Upper lobe of left lung (tissue), 6 donors: ENCODE measurements around the gene RGCC. TPM values are rescaled to one million over a fixed set of nuclear protein-coding genes. Genes with fewer than 3 reads are reported as not detected.
A peak's percentile ranks its signal among the peaks of the same experiment; 100 is the strongest.

ENCODE experiments used
- ATAC-seq, 2 donors: fragments of 200-7000 bp; cut with Tn5 transposase; one replicate each; pipeline ENCODE4 v1.9.1; 2022; ENCODE audit warnings: mild to moderate bottlenecking in 2 of 2, moderate library complexity in 2 of 2; ENCODE audit not compliant: low FRiP score in 2 of 2
- DNase-seq, 2 donors: peaks; one replicate each; pipeline ENCODE4 v3.0.0-alpha.2; 2019 to 2020
- H3K27ac ChIP-seq, 4 donors: fragments of 200-600 bp; sonication (generic); one replicate each; pipeline ENCODE4 v1.5.1; 2016 to 2019
- H3K27me3 ChIP-seq, 4 donors: fragments of 200-600 bp; sonication (generic); one replicate each; pipeline ENCODE4 v1.5.1; 2017 to 2019
- H3K36me3 ChIP-seq, 4 donors: fragments of 200-600 bp; sonication (generic); one replicate each; pipeline ENCODE4 v1.5.1; 2016 to 2019
- H3K4me1 ChIP-seq, 4 donors: fragments of 200-600 bp; sonication (generic); one replicate each; pipeline ENCODE4 v1.5.1; 2018 to 2019
- H3K4me3 ChIP-seq, 4 donors: fragments of 200-600 bp; sonication (generic); one replicate each; pipeline ENCODE4 v1.5.1; 2017 to 2019; ENCODE audit warnings: mild to moderate bottlenecking in 2 of 4, moderate library complexity in 1 of 4
- H3K9me3 ChIP-seq, 4 donors: fragments of 200-600 bp; sonication (generic); one replicate each; pipeline ENCODE4 v1.5.1; 2018 to 2019
- EP300 ChIP-seq, 4 donors: sonication (generic); formaldehyde crosslinking; IDR thresholded peaks; one replicate each; pipeline ENCODE4 v1.5.1; 2017; ENCODE audit warnings: antibody characterized with exemption in 4 of 4, control low read depth in 2 of 4
- POLR2A ChIP-seq, 4 donors: fragments of 450-650 bp; IDR thresholded peaks; one replicate each; pipeline ENCODE4 v1.5.1; 2016 to 2017; ENCODE audit warnings: antibody characterized with exemption in 4 of 4, mild to moderate bottlenecking in 2 of 4
- POLR2AphosphoS5 ChIP-seq, 2 donors: sonication (generic); formaldehyde crosslinking; IDR thresholded peaks; one replicate each; pipeline ENCODE4 v1.5.1; 2017; ENCODE audit warnings: antibody characterized with exemption in 2 of 2
- WGBS, 2 donors: methylation state at CpG; one replicate each; pipeline ENCODE4 v1.1.5; 2017 to 2018; 5-methylcytosine and 5-hydroxymethylcytosine counted together
- total RNA-seq, 6 donors: library from RNA; depleted of rRNA in 4 of 6; stranded (reverse); fragments of >200 nt in 4 of 6; gene quantifications; one replicate each; pipeline versions ENCODE4 v1.1.0 to v1.2.1, GENCODE V29; 2016 to 2021
- TF ChIP-seq, protein P1 (sequence below), 6 experiments: fragments of 450-650 bp in 4 of 6; fragments of 200-600 bp in 2 of 6; sonication (generic) in 2 of 6; IDR thresholded peaks; one replicate each; pipeline ENCODE4 v1.5.1; 2016 to 2019; ENCODE audit warnings: antibody characterized with exemption in 6 of 6
- donor health status: DM: no; HTN: no; CAD: no; lungs with moderate emphysema.
- donor health status: DM: no; HTN: yes; CAD: no; lungs with severe emphysema.

The RGCC gene
- total RNA-seq, 6 donors from 2014 or later = 359 to 1,301 (median 720) TPM

DNA sequence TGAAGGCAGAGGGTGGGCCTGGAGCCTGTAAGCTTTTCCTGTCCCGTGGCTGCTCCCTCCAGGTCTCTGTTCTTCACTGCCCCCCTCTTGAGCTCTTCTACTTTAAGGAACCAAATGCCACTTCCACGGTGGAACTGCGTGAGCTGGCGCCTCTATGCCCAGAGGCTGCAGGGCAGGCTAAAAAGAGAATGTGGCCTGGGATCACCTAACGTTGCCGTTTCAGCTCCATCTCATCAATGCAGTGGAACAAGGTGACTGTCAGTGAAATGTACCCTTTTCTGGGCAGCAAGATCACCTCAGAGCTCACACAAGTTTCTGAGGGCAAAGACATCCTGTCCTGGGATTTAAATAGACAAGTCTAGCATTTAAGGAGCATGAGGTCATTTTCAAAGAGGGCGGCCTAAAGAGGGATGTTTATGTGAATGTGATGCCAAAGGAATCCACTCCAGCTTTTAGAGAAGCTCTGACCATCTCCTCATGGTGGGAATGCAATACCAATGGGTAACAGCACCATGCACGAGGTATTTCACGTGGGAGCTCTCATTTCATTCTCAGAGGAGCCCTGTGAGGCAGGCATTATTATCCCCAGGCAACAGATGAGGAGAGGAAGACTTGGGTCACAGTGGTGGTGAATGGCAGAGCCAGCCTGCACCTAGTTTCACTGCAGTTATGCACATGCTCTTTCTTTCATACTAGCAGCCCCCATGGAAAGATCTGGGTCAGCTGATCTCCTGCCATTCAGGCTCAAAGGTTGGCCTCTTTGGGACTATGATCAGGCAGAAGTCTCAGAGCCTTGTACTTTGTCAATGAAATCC, 39.3 kb downstream of the RGCC start:
- Histone ChIP-seq H3K27ac (peak overlapping the region in 2 of 4 donors; percentile 7 to 12), H3K4me3 (no peak overlapping the region), H3K9me3 (no peaks in the 10 kb centered on the region), H3K4me1 (peaks cover 27 to 29% (median 28%) of the 10 kb centered on the region in 4 donors), H3K27me3 (no peaks in the 10 kb centered on the region), H3K36me3 (no peaks in the 10 kb centered on the region)
- WGBS, 2 donors = 47 to 60% methylated on average over 7 to 9 of the region's 9 CpGs
- ATAC-seq (no peak), DNase-seq (no peak)
- TF ChIP-seq EP300 (IDR thresholded peaks at IDR 0.05) = peak in 2 of 4 donors; percentile 7 to 10
- TF ChIP-seq POLR2AphosphoS5 (IDR thresholded peaks at IDR 0.05) = no peak

DNA sequence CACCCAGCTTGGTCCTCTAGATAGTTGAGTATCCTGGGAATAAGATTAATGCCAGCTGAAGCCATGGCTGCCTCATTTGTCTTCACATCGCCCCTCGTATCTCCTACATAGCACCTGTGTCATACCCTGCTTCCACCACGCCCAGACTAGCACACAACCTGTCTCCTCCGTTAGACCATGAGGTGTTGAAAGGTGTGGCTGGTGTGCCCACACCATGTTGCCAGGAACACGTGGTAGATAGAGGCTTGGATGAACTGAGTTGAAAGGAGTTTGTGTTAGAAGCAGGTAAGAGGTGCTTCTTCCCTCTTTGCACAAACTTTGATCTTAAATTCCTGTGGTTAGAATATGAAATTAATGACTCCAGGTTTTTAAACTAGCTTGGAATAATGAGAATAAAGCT, 40.1 kb downstream of the RGCC start:
- ATAC-seq (no peak), DNase-seq (no peak)
- peaks cover 21 to 23% (median 22%) of the 10 kb centered on the region in 4 donors for H3K4me1 ChIP-seq
- no peaks in the 10 kb centered on the region for H3K9me3 ChIP-seq
- no peak overlapping the region for H3K4me3 ChIP-seq
- 88 to 92% methylated on average over 5 of the region's 5 CpGs for WGBS, 2 donors
- H3K27ac ChIP-seq = peak overlapping the region in 1 of 4 donors; percentile 7
- no peaks in the 10 kb centered on the region for H3K36me3 ChIP-seq
- TF ChIP-seq EP300 (IDR thresholded peaks at IDR 0.05) = no peak
- TF ChIP-seq, protein P1, sequence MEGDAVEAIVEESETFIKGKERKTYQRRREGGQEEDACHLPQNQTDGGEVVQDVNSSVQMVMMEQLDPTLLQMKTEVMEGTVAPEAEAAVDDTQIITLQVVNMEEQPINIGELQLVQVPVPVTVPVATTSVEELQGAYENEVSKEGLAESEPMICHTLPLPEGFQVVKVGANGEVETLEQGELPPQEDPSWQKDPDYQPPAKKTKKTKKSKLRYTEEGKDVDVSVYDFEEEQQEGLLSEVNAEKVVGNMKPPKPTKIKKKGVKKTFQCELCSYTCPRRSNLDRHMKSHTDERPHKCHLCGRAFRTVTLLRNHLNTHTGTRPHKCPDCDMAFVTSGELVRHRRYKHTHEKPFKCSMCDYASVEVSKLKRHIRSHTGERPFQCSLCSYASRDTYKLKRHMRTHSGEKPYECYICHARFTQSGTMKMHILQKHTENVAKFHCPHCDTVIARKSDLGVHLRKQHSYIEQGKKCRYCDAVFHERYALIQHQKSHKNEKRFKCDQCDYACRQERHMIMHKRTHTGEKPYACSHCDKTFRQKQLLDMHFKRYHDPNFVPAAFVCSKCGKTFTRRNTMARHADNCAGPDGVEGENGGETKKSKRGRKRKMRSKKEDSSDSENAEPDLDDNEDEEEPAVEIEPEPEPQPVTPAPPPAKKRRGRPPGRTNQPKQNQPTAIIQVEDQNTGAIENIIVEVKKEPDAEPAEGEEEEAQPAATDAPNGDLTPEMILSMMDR (IDR thresholded peaks at IDR 0.05) = no peak
- TF ChIP-seq POLR2AphosphoS5 (IDR thresholded peaks at IDR 0.05) = no peak
- no peak for TF ChIP-seq POLR2A (IDR thresholded peaks at IDR 0.05)
- H3K27me3 ChIP-seq = no peaks in the 10 kb centered on the region

DNA sequence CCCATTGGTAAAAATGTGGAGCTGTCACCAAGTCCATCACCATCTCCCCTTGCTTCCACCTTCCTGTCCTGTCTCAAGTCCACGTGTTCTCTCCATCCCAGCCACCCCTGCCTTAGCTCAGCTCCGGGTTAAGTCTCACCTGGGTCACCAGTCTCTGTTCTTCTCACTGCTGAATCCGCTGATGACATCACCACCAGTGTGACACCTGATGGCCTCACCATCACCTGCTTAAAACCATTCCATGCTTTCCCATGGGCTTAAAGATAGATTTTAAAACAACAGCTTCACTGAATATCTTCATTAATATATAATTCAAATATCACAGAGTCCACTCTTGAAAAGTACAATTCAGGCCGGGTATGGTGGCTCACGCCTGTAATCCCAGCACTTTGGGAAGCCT, 42.1 kb downstream of the RGCC start:
- no peak for ATAC-seq
- Histone ChIP-seq H3K27ac (no peak overlapping the region), H3K9me3 (no peaks in the 10 kb centered on the region), H3K4me3 (no peak overlapping the region), H3K36me3 (no peaks in the 10 kb centered on the region), H3K27me3 (no peaks in the 10 kb centered on the region), H3K4me1 (peaks cover 6 to 12% (median 9%) of the 10 kb centered on the region in 4 donors)
- WGBS, 2 donors = 93 to 95% methylated on average over 5 of the region's 5 CpGs
- no peak for DNase-seq
- TF ChIP-seq POLR2AphosphoS5 (IDR thresholded peaks at IDR 0.05) (no peak), EP300 (IDR thresholded peaks at IDR 0.05) (no peak), POLR2A (IDR thresholded peaks at IDR 0.05) (no peak)
- TF ChIP-seq, protein P1 (IDR thresholded peaks at IDR 0.05) = no peak

DNA sequence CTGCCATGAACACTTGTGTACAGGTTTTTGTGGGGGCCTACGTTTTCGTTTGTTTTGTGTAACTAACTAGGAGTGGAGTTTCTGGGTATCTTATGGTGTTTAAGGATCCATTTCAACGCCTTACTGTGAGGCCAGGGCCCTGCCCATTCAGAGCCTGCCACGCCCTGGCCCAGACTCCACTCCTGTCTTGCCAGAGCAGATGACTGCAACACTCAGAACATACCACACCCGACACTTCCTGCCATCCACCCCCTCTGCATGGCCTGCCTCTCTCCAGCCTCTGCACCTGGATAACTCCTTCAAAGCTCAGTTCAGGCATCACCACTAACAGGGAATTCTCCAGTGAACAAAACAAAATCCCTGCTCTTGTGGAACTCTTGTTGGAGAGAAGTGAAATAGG, 43.2 kb downstream of the RGCC start:
- Histone ChIP-seq H3K27ac (no peak overlapping the region), H3K9me3 (no peaks in the 10 kb centered on the region), H3K4me3 (no peak overlapping the region), H3K4me1 (peaks cover 2 to 12% (median 5%) of the 10 kb centered on the region in 4 donors), H3K27me3 (no peaks in the 10 kb centered on the region), H3K36me3 (no peaks in the 10 kb centered on the region)
- WGBS, 2 donors = 52 to 71% methylated on average over 5 of the region's 5 CpGs
- DNase-seq (peak in 1 of 2 donors; percentile 26), ATAC-seq (peak in 1 of 2 donors; percentile 35)
- TF ChIP-seq EP300 (IDR thresholded peaks at IDR 0.05) = no peak
- TF ChIP-seq POLR2AphosphoS5 (IDR thresholded peaks at IDR 0.05) = no peak
- TF ChIP-seq, protein P1 (IDR thresholded peaks at IDR 0.05) = no peak
- TF ChIP-seq POLR2A (IDR thresholded peaks at IDR 0.05) = no peak

DNA sequence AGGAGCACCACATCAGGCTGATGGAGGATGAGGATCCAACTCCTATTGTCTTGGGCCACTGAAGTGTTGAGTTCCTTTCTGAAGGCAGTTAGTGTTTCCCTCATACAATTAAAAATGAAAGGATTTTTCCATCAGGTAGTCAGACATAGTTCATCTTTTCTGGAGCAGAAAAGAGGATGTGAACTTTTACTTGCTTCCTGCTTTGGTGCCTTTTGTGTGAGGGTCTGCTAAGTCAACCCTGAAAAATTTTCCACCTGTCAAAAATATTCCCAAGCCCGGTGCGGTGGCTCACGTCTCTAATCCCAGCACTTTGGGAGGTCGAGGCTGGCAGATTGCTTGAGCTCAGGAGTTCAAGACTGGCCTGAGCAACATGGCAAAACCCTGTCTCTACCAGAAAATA, 43.9 kb downstream of the RGCC start:
- DNase-seq (no peak), ATAC-seq (no peak)
- no peak for TF ChIP-seq POLR2A (IDR thresholded peaks at IDR 0.05)
- no peak for TF ChIP-seq POLR2AphosphoS5 (IDR thresholded peaks at IDR 0.05)
- TF ChIP-seq, protein P1 (IDR thresholded peaks at IDR 0.05) = no peak
- TF ChIP-seq EP300 (IDR thresholded peaks at IDR 0.05) = no peak
- H3K4me3 ChIP-seq = no peak overlapping the region
- no peaks in the 10 kb centered on the region for H3K36me3 ChIP-seq
- H3K9me3 ChIP-seq = no peaks in the 10 kb centered on the region
- H3K4me1 ChIP-seq = peaks cover 0 to 10% (median 2%) of the 10 kb centered on the region in 4 donors
- no peaks in the 10 kb centered on the region for H3K27me3 ChIP-seq
- no peak overlapping the region for H3K27ac ChIP-seq
- 72 to 78% methylated on average over 4 of the region's 4 CpGs for WGBS, 2 donors
